Osteocyte (in vitro differentiated cells): Measurements from ENCODE around the gene IST1. TPM values are rescaled to one million over a fixed set of nuclear protein-coding genes. Genes with fewer than 3 reads are reported as not detected.

ENCODE experiments used
- DNase-seq: peaks from one replicate; pipeline ENCODE4 v3.0.0; 2021; ENCODE audit warnings: mixed read lengths; ENCODE audit not compliant: unreplicated experiment; ENCODE audit errors: extremely low spot score
- H3K27ac Mint-ChIP-seq: one replicate; pipeline ENCODE4 v1.8.0; 2021; ENCODE audit warnings: mild to moderate bottlenecking, mixed read lengths; ENCODE audit not compliant: unreplicated experiment
- H3K27me3 Mint-ChIP-seq: one replicate; pipeline ENCODE4 v1.8.0; 2021; ENCODE audit warnings: mixed read lengths; ENCODE audit not compliant: unreplicated experiment
- H3K36me3 Mint-ChIP-seq: one replicate; pipeline ENCODE4 v1.8.0; 2021; ENCODE audit warnings: mixed read lengths; ENCODE audit not compliant: unreplicated experiment
- H3K4me1 Mint-ChIP-seq: one replicate; pipeline ENCODE4 v1.8.0; 2021; ENCODE audit warnings: mixed read lengths; ENCODE audit not compliant: unreplicated experiment
- H3K4me3 Mint-ChIP-seq: one replicate; pipeline ENCODE4 v1.8.0; 2021; ENCODE audit warnings: mild to moderate bottlenecking, moderate library complexity, mixed read lengths; ENCODE audit not compliant: unreplicated experiment
- H3K9me3 Mint-ChIP-seq: one replicate; pipeline ENCODE4 v1.8.0; 2021; ENCODE audit warnings: mixed read lengths; ENCODE audit not compliant: unreplicated experiment
- CTCF ChIP-seq: fragments of 200-600 bp; sonication (generic); IDR thresholded peaks from 2 replicates; pipeline ENCODE4 v1.5.0; 2021; ENCODE audit warnings: antibody characterized with exemption, mild to moderate bottlenecking, moderate library complexity
- total RNA-seq: library from RNA; stranded (reverse); gene quantifications from 2 replicates; pipeline ENCODE4 v1.2.1, GENCODE V29; 2021

Gene IST1
- total RNA-seq, 1 donor from 2014 or later = 230 TPM

GRCh38 chr16:71961066-71962039 is 66.0 kb downstream of the IST1 start:
- Mint-ChIP-seq H3K36me3 (no peaks in the 10 kb centered on the region), H3K4me1 (peaks cover 3% of the 10 kb centered on the region), H3K27me3 (peaks cover 13% of the 10 kb centered on the region), H3K9me3 (no peaks in the 10 kb centered on the region), H3K4me3 (no peak overlapping the region), H3K27ac (no peak overlapping the region)
- DNase-seq = peak; percentile 93
- TF ChIP-seq CTCF = peak; percentile 80

GRCh38 chr16:71963125-71963875 is 68.0 kb downstream of the IST1 start:
- no peak for TF ChIP-seq CTCF
- peaks cover 3% of the 10 kb centered on the region for H3K4me1 Mint-ChIP-seq
- H3K9me3 Mint-ChIP-seq = no peaks in the 10 kb centered on the region
- peaks cover 16% of the 10 kb centered on the region for H3K27me3 Mint-ChIP-seq
- no peaks in the 10 kb centered on the region for H3K36me3 Mint-ChIP-seq
- DNase-seq = no peak
- no peak overlapping the region for H3K27ac Mint-ChIP-seq
- no peak overlapping the region for H3K4me3 Mint-ChIP-seq

GRCh38 chr16:71965223-71965622 is 69.9 kb downstream of the IST1 start:
- H3K27ac Mint-ChIP-seq = no peak overlapping the region

GRCh38 chr16:71966932-71967331 is 71.6 kb downstream of the IST1 start:
- Mint-ChIP-seq H3K4me3 (no peak overlapping the region), H3K9me3 (no peaks in the 10 kb centered on the region), H3K4me1 (no peaks in the 10 kb centered on the region)

More at GRCh38 chr16:71965223-71965622, 69.9 kb downstream of the IST1 start:
- Mint-ChIP-seq H3K4me3 (no peak overlapping the region), H3K27me3 (peaks cover 9% of the 10 kb centered on the region), H3K9me3 (no peaks in the 10 kb centered on the region), H3K4me1 (peaks cover 3% of the 10 kb centered on the region), H3K36me3 (no peaks in the 10 kb centered on the region)
- no peak for TF ChIP-seq CTCF
- DNase-seq = no peak

More at GRCh38 chr16:71966932-71967331, 71.6 kb downstream of the IST1 start:
- no peak for DNase-seq
- H3K27ac Mint-ChIP-seq = no peak overlapping the region
- peaks cover 9% of the 10 kb centered on the region for H3K27me3 Mint-ChIP-seq
- no peaks in the 10 kb centered on the region for H3K36me3 Mint-ChIP-seq
- no peak for TF ChIP-seq CTCF
